Measurements from ENCODE around the gene EDIL3.
"Not testable (repeated sequence)": the region's sequence is repeated elsewhere in the genome, so short reads cannot be mapped to it uniquely, and the experiment has no call there.

The EDIL3 gene

DNA sequence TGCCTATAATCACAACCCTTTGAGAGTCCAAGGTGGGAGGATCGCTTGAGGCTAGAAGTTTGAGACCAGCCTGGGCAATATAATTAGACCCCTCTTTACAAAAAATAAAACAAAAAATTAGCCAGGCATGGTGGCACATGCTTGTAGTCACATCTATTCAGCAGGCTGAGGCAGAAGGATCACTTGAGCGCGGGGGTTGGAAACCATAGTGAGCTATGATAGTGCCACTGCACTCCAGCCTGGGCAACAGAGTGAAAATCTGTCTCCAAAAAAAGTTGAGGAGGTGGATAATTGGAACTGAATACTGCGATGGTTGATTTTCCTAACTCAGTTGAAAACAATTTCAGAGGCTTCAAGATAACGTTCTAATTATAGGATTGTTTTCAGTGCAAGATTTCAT, 52.6 kb downstream of the EDIL3 start:
- no peak for DNase-seq (ENCODE audit: extremely low read depth, insufficient read length)
- H3K27me3 ChIP-seq (replicated peaks; ENCODE audit: control insufficient read depth, insufficient read depth, low read length), result no peaks in the 10 kb centered on the region
- H3K36me3 ChIP-seq (ENCODE audit: control insufficient read depth, insufficient read depth, low read length), result no peaks in the 10 kb centered on the region
- TF ChIP-seq, protein P1, sequence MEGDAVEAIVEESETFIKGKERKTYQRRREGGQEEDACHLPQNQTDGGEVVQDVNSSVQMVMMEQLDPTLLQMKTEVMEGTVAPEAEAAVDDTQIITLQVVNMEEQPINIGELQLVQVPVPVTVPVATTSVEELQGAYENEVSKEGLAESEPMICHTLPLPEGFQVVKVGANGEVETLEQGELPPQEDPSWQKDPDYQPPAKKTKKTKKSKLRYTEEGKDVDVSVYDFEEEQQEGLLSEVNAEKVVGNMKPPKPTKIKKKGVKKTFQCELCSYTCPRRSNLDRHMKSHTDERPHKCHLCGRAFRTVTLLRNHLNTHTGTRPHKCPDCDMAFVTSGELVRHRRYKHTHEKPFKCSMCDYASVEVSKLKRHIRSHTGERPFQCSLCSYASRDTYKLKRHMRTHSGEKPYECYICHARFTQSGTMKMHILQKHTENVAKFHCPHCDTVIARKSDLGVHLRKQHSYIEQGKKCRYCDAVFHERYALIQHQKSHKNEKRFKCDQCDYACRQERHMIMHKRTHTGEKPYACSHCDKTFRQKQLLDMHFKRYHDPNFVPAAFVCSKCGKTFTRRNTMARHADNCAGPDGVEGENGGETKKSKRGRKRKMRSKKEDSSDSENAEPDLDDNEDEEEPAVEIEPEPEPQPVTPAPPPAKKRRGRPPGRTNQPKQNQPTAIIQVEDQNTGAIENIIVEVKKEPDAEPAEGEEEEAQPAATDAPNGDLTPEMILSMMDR (IDR thresholded peaks at IDR 0.05; ENCODE audit: insufficient read depth, low read length, poor library complexity, severe bottlenecking), result no peak
- no peak overlapping the region for H3K4me3 ChIP-seq (replicated peaks; ENCODE audit: low read depth, low read length)

DNA sequence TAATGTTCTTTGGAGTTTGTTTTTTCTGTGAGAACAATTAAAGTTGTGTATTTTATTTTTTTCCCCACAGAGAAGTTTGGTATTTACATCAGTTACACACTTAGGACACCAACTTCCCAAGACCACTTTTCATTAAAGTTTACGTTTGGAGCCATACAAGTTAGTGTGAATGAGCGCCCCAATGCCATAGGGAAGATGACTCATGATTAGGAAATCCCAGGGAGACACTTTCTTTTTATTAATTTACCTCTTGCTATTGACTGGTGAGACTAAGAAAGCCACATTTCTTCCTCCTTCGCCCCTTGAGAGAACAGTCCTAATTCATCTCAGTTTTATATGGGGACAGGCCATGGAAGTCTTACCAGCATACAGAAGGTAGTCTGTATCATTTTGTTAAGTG, 57.1 kb downstream of the EDIL3 start:
- Histone ChIP-seq H3K36me3 (ENCODE audit: control insufficient read depth, insufficient read depth, low read length) (no peaks in the 10 kb centered on the region), H3K4me3 (replicated peaks; ENCODE audit: low read depth, low read length) (no peak overlapping the region), H3K27me3 (replicated peaks; ENCODE audit: control insufficient read depth, insufficient read depth, low read length) (no peaks in the 10 kb centered on the region)
- TF ChIP-seq, protein P1 (IDR thresholded peaks at IDR 0.05; ENCODE audit: insufficient read depth, low read length, poor library complexity, severe bottlenecking), result no peak
- DNase-seq (ENCODE audit: extremely low read depth, insufficient read length), result no peak

DNA sequence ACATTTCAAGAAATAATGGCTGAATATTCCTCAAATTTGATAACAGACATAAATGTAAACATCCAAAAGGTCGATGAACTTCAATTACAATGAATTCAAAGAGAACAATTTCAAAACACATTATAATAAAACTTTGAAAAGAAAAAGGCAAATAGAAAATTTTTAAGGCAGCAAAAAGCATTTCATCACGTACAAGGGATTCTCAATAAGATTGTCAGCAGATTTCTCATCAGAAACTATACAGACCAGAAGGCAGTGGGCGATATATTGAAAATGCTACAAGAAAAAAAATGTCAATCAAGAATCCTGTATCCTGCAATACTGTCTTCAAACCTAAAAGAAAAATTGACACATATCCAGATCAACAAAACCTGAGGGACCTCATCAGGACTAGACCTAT, 62.0 kb downstream of the EDIL3 start:
- no peaks in the 10 kb centered on the region for H3K36me3 ChIP-seq (ENCODE audit: control insufficient read depth, insufficient read depth, low read length)
- DNase-seq (ENCODE audit: extremely low read depth, insufficient read length), result no peak
- no peaks in the 10 kb centered on the region for H3K27me3 ChIP-seq (replicated peaks; ENCODE audit: control insufficient read depth, insufficient read depth, low read length)
- H3K4me3 ChIP-seq (replicated peaks; ENCODE audit: low read depth, low read length), result no peak overlapping the region
- TF ChIP-seq, protein P1 (IDR thresholded peaks at IDR 0.05; ENCODE audit: insufficient read depth, low read length, poor library complexity, severe bottlenecking), result no peak

DNA sequence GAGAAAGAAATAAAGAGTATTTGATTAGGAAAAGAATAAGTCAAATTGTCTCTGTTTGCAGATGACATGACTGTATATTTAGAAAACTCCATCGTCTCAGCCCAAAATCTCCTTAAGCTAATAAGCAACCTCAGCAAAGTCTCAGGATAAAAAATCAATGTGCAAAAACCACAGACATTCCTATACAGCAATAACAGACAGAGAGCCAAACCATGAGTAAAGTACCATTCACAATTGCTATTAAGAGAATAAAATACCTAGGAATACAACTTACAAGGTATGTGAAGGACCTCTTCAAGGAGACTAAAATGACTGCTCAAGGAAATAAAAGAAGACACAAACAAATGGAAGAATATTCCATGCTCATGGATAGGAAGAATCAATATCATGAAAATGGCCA, 66.9 kb downstream of the EDIL3 start:
- not testable (repeated sequence) for H3K36me3 ChIP-seq (ENCODE audit: control insufficient read depth, insufficient read depth, low read length); DNase-seq (ENCODE audit: extremely low read depth, insufficient read length); H3K27me3 ChIP-seq (replicated peaks; ENCODE audit: control insufficient read depth, insufficient read depth, low read length); H3K4me3 ChIP-seq (replicated peaks; ENCODE audit: low read depth, low read length)

DNA sequence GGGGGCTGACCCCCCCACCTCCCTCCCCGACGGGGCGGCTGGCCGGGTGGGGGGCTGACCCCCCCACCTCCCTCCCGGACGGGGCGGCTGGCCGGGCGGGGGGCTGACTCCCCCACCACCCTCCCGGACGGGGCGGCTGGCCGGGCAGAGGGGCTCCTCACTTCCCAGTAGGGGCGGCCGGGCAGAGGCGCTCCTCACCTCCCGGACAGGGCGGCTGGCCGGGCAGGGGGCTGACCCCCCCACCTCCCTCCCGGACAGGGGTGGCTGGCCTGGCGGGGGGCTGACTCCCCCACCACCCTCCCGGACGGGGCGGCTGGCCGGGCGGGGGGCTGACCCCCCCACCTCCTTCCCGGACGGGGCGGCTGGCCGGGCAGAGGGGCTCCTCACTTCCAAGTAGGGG, 72.4 kb downstream of the EDIL3 start:
- H3K36me3 ChIP-seq (ENCODE audit: control insufficient read depth, insufficient read depth, low read length); H3K4me3 ChIP-seq (replicated peaks; ENCODE audit: low read depth, low read length); H3K27me3 ChIP-seq (replicated peaks; ENCODE audit: control insufficient read depth, insufficient read depth, low read length); DNase-seq (ENCODE audit: extremely low read depth, insufficient read length): not testable (repeated sequence)

DNA sequence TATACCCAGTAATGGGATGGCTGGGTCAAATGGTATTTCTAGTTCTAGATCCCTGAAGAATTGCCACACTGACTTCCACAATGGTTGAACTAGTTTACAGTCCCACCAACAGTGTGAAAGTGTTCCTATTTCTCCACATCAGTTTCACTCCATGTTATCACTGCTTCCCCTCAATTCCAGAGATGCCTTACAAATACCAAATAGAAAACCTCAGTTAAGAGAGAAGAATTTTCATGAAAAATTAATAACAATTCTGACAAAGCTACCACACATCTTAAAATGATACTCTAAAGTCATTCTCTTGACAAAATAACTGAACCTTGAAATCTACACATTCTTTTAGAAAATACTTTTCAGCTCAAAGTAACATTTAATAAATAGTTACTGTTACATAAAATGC, 74.8 kb downstream of the EDIL3 start:
- H3K4me3 ChIP-seq (replicated peaks; ENCODE audit: low read depth, low read length); DNase-seq (ENCODE audit: extremely low read depth, insufficient read length); H3K36me3 ChIP-seq (ENCODE audit: control insufficient read depth, insufficient read depth, low read length); H3K27me3 ChIP-seq (replicated peaks; ENCODE audit: control insufficient read depth, insufficient read depth, low read length): not testable (repeated sequence)

DNA sequence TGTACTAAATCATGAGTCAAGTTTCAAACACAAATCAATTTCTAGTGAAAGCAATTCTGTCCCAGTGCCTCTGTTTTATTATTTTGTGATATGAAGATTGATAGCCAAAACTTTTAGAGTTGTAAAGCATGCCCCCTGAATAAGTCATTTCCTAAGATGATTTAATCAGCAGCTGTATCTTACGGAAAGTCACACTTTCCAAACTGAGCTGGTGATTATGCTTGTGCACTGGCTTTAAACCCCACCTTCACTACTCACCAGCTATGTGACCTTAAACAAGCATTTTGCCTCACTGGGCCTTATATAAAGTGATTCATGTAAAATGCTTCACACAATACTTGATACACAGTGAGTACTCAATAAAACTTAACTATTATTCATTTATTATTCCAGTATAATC, 78.1 kb downstream of the EDIL3 start:
- Histone ChIP-seq H3K36me3 (ENCODE audit: control insufficient read depth, insufficient read depth, low read length) (no peaks in the 10 kb centered on the region), H3K27me3 (replicated peaks; ENCODE audit: control insufficient read depth, insufficient read depth, low read length) (no peaks in the 10 kb centered on the region), H3K4me3 (replicated peaks; ENCODE audit: low read depth, low read length) (no peak overlapping the region)
- DNase-seq (ENCODE audit: extremely low read depth, insufficient read length), result no peak
- TF ChIP-seq, protein P1 (IDR thresholded peaks at IDR 0.05; ENCODE audit: insufficient read depth, low read length, poor library complexity, severe bottlenecking), result no peak

Measured in GM06990 (cell line).